PC-3 (cell line): ENCODE measurements around the gene EGF.

ENCODE experiments used
- EZH2 ChIP-seq: fragments of 300-600 bp; sonication (generic); IDR thresholded peaks from one replicate; pipeline ENCODE4 v1.6.1; 2017; ENCODE audit warnings: antibody characterized with exemption, mild to moderate bottlenecking, low read length; ENCODE audit not compliant: unreplicated experiment
- EZH2phosphoT487 ChIP-seq: fragments of 300-600 bp; sonication (generic); IDR thresholded peaks from 2 replicates; pipeline ENCODE4 v1.6.1; 2018; ENCODE audit warnings: mild to moderate bottlenecking, antibody characterized with exemption, low read length, borderline replicate concordance
- TF ChIP-seq, protein P1 (sequence below): fragments of 300-600 bp; sonication (generic); conservative IDR thresholded peaks from 2 replicates; pipeline ENCODE4 v1.5.1; 2017; ENCODE audit warnings: antibody characterized with exemption, low read depth, mild to moderate bottlenecking, low read length

DNA sequence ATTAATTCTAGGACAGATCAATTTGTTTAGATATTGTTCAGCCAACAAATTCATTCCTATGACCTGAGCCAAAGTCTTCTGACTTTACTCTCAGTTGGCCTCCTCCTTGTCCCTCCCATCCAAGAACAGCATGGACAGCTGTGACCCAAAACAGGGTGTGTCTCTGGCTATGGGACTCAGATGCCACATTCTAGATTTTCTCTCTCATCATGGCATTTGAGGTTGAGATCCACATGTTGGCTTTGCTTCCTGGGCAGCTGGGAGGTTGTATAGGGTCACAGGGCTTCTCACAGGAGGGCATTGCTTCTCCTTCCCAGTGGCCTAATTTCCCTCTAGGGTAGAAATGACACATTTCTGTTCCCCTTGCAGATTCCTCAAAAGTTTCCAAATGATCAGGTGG, 22.6 kb upstream of the EGF start:
- TF ChIP-seq, protein P1, sequence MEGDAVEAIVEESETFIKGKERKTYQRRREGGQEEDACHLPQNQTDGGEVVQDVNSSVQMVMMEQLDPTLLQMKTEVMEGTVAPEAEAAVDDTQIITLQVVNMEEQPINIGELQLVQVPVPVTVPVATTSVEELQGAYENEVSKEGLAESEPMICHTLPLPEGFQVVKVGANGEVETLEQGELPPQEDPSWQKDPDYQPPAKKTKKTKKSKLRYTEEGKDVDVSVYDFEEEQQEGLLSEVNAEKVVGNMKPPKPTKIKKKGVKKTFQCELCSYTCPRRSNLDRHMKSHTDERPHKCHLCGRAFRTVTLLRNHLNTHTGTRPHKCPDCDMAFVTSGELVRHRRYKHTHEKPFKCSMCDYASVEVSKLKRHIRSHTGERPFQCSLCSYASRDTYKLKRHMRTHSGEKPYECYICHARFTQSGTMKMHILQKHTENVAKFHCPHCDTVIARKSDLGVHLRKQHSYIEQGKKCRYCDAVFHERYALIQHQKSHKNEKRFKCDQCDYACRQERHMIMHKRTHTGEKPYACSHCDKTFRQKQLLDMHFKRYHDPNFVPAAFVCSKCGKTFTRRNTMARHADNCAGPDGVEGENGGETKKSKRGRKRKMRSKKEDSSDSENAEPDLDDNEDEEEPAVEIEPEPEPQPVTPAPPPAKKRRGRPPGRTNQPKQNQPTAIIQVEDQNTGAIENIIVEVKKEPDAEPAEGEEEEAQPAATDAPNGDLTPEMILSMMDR = no peak
- no peak for TF ChIP-seq EZH2phosphoT487
- TF ChIP-seq EZH2 = no peak
